A549 (cell line): ENCODE measurements around the gene DNMT3A. TPM values are rescaled to one million over a fixed set of nuclear protein-coding genes. Genes with fewer than 3 reads are reported as not detected.

ENCODE experiments used
- ATAC-seq, 2 experiments: fragments of 200-7000 bp in 1 of 2; fragments of >200 bp in 1 of 2; cut with Nextera tagmentation in 1 of 2; cut with Tn5 transposase in 1 of 2; 3 replicates each; pipeline versions ENCODE4 v1.8.0 to v1.9.1; 2018 to 2020; ENCODE audit warnings: mild to moderate bottlenecking in 1 of 2, moderate library complexity in 1 of 2
- CTCF ChIA-PET: fragments of 300-600 bp; sonication (Branson Sonifier 250); formaldehyde crosslinking; extraction: SDS; loops from one replicate; lab custom pipeline; 2021; ENCODE audit warnings: antibody characterized with exemption, inconsistent platforms; lab: Yijun Ruan, JAX
- POLR2A ChIA-PET: fragments of 350-600 bp; formaldehyde crosslinking; extraction: SDS; loops from one replicate; lab custom pipeline; 2021; ENCODE audit warnings: antibody characterized with exemption, inconsistent platforms; lab: Yijun Ruan, JAX
- DNase-seq, 2 experiments: peaks; one replicate each; pipeline versions ENCODE4 v3.0.0 to v3.0.0-alpha.2; 2011 to 2016; ENCODE audit warnings: low read depth in 1 of 2, low spot score in 1 of 2
- FAIRE-seq: peaks from 2 replicates; lab custom pipeline; 2011; peaks lifted over from hg19 to GRCh38; lab: Jason Lieb, UNC
- H3K27ac ChIP-seq, 2 experiments: fragments of >200 bp; sonication (Bioruptor Twin); formaldehyde crosslinking; 3 replicates each; pipeline ENCODE4 v1.5.1; 2016 to 2017
- H3K4me1 ChIP-seq: fragments of >200 bp; sonication (Bioruptor Twin); formaldehyde crosslinking; 3 replicates; pipeline ENCODE4 v1.6.1; 2016
- H3K4me2 ChIP-seq: fragments of >200 bp; sonication (Bioruptor Twin); formaldehyde crosslinking; 3 replicates; pipeline ENCODE4 v1.6.1; 2016
- H3K4me3 ChIP-seq: fragments of >200 bp; sonication (Bioruptor Twin); formaldehyde crosslinking; 3 replicates; pipeline ENCODE4 v1.5.1; 2016
- H3K9me3 ChIP-seq: fragments of >200 bp; sonication (Bioruptor Twin); formaldehyde crosslinking; 3 replicates; pipeline ENCODE4 v1.6.1; 2016
- EHF ChIP-seq: fragments of 250-450 bp; sonication (Bioruptor Pico); IDR thresholded peaks from 2 replicates; pipeline ENCODE4 v1.5.0; 2020; ENCODE audit warnings: mild to moderate bottlenecking
- EHMT2 ChIP-seq: fragments of 200-600 bp; sonication (generic); IDR thresholded peaks from 2 replicates; pipeline ENCODE4 v1.6.1; 2016; ENCODE audit warnings: antibody characterized with exemption, low read depth, mild to moderate bottlenecking, moderate library complexity
- ESRRA ChIP-seq: fragments of 150-350 bp; IDR thresholded peaks from 2 replicates; pipeline ENCODE4 v1.6.1; 2014; ENCODE audit warnings: mild to moderate bottlenecking, low read length, borderline replicate concordance
- FOSL2 ChIP-seq, 2 experiments: fragments of 450-650 bp in 1 of 2; fragments of >200 bp in 1 of 2; sonication (Bioruptor Twin) in 1 of 2; formaldehyde crosslinking; IDR thresholded peaks; 2 replicates each; pipeline versions ENCODE4 v1.5.0 to v1.6.1; 2016 to 2020; ENCODE audit warnings: mild to moderate bottlenecking in 1 of 2, moderate library complexity in 1 of 2
- HEYL ChIP-seq: fragments of 250-450 bp; sonication (Bioruptor Pico); IDR thresholded peaks from 2 replicates; pipeline ENCODE4 v1.8.0; 2021; ENCODE audit warnings: mild to moderate bottlenecking, moderate library complexity
- HOXB5 ChIP-seq: fragments of 250-450 bp; sonication (Bioruptor Pico); IDR thresholded peaks from 2 replicates; pipeline ENCODE4 v1.5.0; 2020; ENCODE audit warnings: mild to moderate bottlenecking, moderate library complexity
- KDM1A ChIP-seq: fragments of 200-600 bp; sonication (generic); IDR thresholded peaks from 2 replicates; pipeline ENCODE4 v1.6.1; 2016; ENCODE audit warnings: low read depth, mild to moderate bottlenecking
- MYC ChIP-seq: IDR thresholded peaks from 2 replicates; pipeline ENCODE4 v1.6.1; 2012; ENCODE audit warnings: mild to moderate bottlenecking, inconsistent platforms, low read length, improper control_type of control experiment, borderline replicate concordance
- NPAS2 ChIP-seq: fragments of 250-450 bp; sonication (Bioruptor Pico); IDR thresholded peaks from 2 replicates; pipeline ENCODE4 v1.8.0; 2022; ENCODE audit warnings: mild to moderate bottlenecking, moderate library complexity, borderline replicate concordance
- NR3C1 ChIP-seq: fragments of >200 bp; sonication (Bioruptor Twin); formaldehyde crosslinking; IDR thresholded peaks from 3 replicates; pipeline ENCODE4 v1.6.1; 2017
- RARB ChIP-seq: fragments of 250-450 bp; sonication (Bioruptor Pico); IDR thresholded peaks from 2 replicates; pipeline ENCODE4 v1.8.0; 2021; ENCODE audit warnings: mild to moderate bottlenecking, moderate library complexity
- RNF2 ChIP-seq: fragments of 200-600 bp; sonication (generic); IDR thresholded peaks from 2 replicates; pipeline ENCODE4 v1.6.1; 2016; ENCODE audit warnings: low read depth, mild to moderate bottlenecking, antibody characterized with exemption, moderate library complexity, borderline replicate concordance
- SMC3 ChIP-seq: fragments of >200 bp; sonication (Bioruptor Twin); formaldehyde crosslinking; IDR thresholded peaks from 3 replicates; pipeline ENCODE4 v1.6.1; 2018; ENCODE audit warnings: inconsistent platforms
- ZC3H11A ChIP-seq: fragments of 450-650 bp; IDR thresholded peaks from 2 replicates; pipeline ENCODE4 v1.6.1; 2014; ENCODE audit warnings: antibody characterized with exemption, mild to moderate bottlenecking
- ZSCAN20 ChIP-seq: fragments of 250-450 bp; sonication (Bioruptor Pico); IDR thresholded peaks from 2 replicates; pipeline ENCODE4 v1.8.0; 2022; ENCODE audit warnings: mild to moderate bottlenecking, moderate library complexity
- WGBS: methylation state at CpG from one replicate; pipeline ENCODE4 v1.1.6; 2017; ENCODE audit errors: missing lambda C conversion rate; 5-methylcytosine and 5-hydroxymethylcytosine counted together
- polyA plus RNA-seq, 4 experiments: library from polyadenylated mRNA; depleted of rRNA in 3 of 4; stranded (reverse); fragments of >200 nt; fragmentation: RNase III in 1 of 4; extraction: RNeasy Plus Mini Kit Qiagen cat#74134 plus additional on column Dnase treatment in 1 of 4; gene quantifications; 2 replicates in 3 of 4; 3 replicates in 1 of 4; pipeline ENCODE4 v1.2.3, GENCODE V29; 2011 to 2017
- TF ChIP-seq, protein P1 (sequence below): fragments of >200 bp; sonication (Bioruptor Twin); formaldehyde crosslinking; IDR thresholded peaks from 3 replicates; pipeline ENCODE4 v1.5.1; 2016
- TF ChIP-seq, protein P2 (sequence below): IDR thresholded peaks from 2 replicates; pipeline ENCODE4 v1.6.1; 2012; ENCODE audit warnings: low read depth, borderline replicate concordance
- TF ChIP-seq, protein P3 (sequence below): fragments of 250-450 bp; sonication (Bioruptor Pico); IDR thresholded peaks from 2 replicates; pipeline ENCODE4 v1.5.0; 2021; ENCODE audit warnings: mild to moderate bottlenecking, moderate library complexity, borderline replicate concordance

The DNMT3A gene
- polyA plus RNA-seq, 2 of the 4 experiments (the other 2 are of a cell fraction): 4.4 to 11.9 TPM

DNA sequence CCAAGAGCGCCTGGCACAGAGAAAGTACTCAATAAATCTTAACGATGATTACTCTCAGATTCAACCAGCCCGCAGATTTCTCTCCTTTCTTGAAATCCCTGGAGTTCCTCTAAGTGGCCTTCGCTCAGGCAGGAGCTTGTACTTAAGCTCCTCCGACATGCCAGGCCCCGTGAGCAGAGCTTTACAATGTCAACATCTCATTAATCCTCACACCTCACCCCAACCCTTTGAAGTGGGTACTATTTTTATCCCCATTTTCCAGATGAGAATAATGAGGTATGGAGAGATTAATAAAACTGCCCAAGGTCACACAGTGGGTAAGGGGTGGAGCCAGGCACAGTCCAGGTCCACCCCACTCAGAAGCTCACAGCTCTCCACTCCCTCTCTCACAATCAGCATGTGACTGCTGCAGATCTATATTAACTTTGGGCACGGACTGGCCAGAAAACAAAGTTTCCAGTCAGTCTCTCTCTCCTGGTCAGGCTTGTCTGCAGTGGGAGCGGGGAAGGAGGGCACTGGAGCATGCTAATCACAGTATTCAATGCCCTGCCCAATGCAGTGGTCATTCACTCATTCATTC is 18.0 kb downstream of the DNMT3A start:
- TF ChIP-seq, protein P1, sequence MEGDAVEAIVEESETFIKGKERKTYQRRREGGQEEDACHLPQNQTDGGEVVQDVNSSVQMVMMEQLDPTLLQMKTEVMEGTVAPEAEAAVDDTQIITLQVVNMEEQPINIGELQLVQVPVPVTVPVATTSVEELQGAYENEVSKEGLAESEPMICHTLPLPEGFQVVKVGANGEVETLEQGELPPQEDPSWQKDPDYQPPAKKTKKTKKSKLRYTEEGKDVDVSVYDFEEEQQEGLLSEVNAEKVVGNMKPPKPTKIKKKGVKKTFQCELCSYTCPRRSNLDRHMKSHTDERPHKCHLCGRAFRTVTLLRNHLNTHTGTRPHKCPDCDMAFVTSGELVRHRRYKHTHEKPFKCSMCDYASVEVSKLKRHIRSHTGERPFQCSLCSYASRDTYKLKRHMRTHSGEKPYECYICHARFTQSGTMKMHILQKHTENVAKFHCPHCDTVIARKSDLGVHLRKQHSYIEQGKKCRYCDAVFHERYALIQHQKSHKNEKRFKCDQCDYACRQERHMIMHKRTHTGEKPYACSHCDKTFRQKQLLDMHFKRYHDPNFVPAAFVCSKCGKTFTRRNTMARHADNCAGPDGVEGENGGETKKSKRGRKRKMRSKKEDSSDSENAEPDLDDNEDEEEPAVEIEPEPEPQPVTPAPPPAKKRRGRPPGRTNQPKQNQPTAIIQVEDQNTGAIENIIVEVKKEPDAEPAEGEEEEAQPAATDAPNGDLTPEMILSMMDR: no peak
- TF ChIP-seq SMC3: no peak
- no peak for TF ChIP-seq RNF2
- TF ChIP-seq NPAS2 (CRISPR knock-in tag): no peak
- no peak for TF ChIP-seq ESRRA
- no peak for TF ChIP-seq HOXB5 (CRISPR knock-in tag)
- TF ChIP-seq, protein P2, sequence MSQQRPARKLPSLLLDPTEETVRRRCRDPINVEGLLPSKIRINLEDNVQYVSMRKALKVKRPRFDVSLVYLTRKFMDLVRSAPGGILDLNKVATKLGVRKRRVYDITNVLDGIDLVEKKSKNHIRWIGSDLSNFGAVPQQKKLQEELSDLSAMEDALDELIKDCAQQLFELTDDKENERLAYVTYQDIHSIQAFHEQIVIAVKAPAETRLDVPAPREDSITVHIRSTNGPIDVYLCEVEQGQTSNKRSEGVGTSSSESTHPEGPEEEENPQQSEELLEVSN: no peak
- TF ChIP-seq EHF (CRISPR knock-in tag): no peak
- no peak for TF ChIP-seq EHMT2
- TF ChIP-seq RARB (CRISPR knock-in tag): no peak
- TF ChIP-seq, protein P3, sequence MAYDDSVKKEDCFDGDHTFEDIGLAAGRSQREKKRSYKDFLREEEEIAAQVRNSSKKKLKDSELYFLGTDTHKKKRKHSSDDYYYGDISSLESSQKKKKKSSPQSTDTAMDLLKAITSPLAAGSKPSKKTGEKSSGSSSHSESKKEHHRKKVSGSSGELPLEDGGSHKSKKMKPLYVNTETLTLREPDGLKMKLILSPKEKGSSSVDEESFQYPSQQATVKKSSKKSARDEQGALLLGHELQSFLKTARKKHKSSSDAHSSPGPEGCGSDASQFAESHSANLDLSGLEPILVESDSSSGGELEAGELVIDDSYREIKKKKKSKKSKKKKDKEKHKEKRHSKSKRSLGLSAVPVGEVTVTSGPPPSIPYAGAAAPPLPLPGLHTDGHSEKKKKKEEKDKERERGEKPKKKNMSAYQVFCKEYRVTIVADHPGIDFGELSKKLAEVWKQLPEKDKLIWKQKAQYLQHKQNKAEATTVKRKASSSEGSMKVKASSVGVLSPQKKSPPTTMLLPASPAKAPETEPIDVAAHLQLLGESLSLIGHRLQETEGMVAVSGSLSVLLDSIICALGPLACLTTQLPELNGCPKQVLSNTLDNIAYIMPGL (CRISPR knock-in tag): no peak
- no peak for TF ChIP-seq MYC
- TF ChIP-seq HEYL: no peak
- no peak for TF ChIP-seq KDM1A
- TF ChIP-seq FOSL2 (IDR thresholded peaks at IDR 0.05): no peak
- no peak for TF ChIP-seq FOSL2 (CRISPR knock-in tag; IDR thresholded peaks at IDR 0.05)
- TF ChIP-seq NR3C1: no peak
- DNase-seq (no peak), ATAC-seq (no peak), FAIRE-seq (no peak)
- Histone ChIP-seq H3K4me3 (no peak overlapping the region), H3K4me2 (no peak overlapping the region), H3K27ac (no peak overlapping the region), H3K9me3 (peaks cover 16% of the 10 kb centered on the region; the same call in 2 of the 3 replicates), H3K4me1 (no peaks in the 10 kb centered on the region)
- WGBS: 93% methylated on average over 8 of the region's 8 CpGs
- ChIA-PET CTCF (interaction anchor here (0.6 to 3.1 kb wide), 7 partner anchors 10 to 1250 kb away, joined by 3 to 9 read pairs (median 6); partner anchors contain the start of gene DNMT3A), POLR2A (no interaction called here)

DNA sequence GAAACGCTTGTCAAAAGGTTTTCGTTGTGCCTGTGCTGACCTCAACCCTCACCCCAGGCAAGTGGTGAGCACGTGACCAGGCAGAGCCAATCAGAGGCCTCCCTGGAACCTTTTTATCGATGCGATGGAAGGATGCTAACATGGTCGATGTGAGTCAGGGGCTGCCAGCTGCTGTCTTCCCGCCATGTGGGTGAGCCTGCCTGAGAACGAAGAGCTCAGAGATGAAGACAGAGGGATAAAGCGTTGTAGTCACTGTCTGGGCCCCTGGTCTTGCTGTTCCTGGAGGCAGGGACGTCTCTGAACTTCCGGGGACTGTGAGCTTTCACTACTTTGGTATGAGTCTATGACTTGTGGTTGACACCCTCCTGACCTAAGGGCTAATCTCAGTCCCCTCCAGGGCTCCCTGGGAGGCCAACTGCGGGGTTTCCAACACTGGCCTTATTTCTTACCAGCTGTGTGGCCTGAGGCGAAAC is 18.6 kb downstream of the DNMT3A start:
- Histone ChIP-seq H3K9me3 (peaks cover 16% of the 10 kb centered on the region; the same call in 2 of the 3 replicates), H3K27ac (no peak overlapping the region), H3K4me2 (no peak overlapping the region), H3K4me1 (no peaks in the 10 kb centered on the region), H3K4me3 (no peak overlapping the region)
- no peak for FAIRE-seq
- POLR2A ChIA-PET: interaction anchor here (0.6 to 0.7 kb wide), 2 partner anchors 14 to 30 kb away, joined by 4 to 5 read pairs; no protein-coding TSS in a partner anchor
- 92% methylated on average over 13 of the region's 13 CpGs for WGBS
- TF ChIP-seq SMC3 (no peak), ZSCAN20 (CRISPR knock-in tag) (no peak), HEYL (no peak), ZC3H11A (no peak)
- DNase-seq: no peak
- CTCF ChIA-PET: interaction anchor here (0.7 to 3.1 kb wide), 4 partner anchors 10 to 342 kb away, joined by 3 to 9 read pairs (median 6); no protein-coding TSS in a partner anchor
- ATAC-seq: peak in 1 of 2 experiments; percentile 11; a peak in 2 of 6 replicates
